ENCODE data around the gene SEC23A.

DNA sequence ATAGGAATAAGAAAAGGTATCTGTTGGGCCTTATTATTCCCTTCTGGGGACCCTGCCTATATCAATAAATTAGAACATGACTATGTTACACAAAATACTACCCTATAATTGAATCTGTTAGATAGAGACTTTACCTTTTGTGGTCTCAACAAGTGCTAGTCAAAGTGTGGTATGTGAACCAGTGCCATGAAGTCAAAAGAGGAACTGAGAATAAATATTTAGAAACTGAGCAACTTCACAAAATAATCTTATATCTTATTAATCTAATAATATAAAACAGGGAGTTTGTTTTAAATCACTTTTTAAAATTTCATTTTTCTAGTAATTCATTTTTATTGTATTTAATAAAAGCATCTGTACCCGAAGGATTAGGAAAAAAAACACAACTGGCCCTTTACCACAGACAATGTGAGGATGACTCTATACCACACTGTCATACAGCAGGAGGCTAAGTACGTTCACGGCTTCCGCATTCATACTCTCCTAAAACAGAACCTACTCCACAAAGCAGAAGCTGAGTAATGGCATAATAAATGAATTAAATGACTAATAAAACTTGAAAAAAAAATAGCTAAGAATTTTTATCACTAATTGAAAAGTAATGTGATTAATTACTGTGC is 42.1 kb downstream of the SEC23A start:
- TF ChIP-seq EZH2 (IDR thresholded peaks at IDR 0.05; ENCODE audit: insufficient read depth, poor library complexity, severe bottlenecking) (no peak), EZH2phosphoT487 (IDR thresholded peaks at IDR 0.05; ENCODE audit: insufficient read depth, low read depth) (no peak)

Data from GM23248 (cell line).